WTC11 (cell line): Measurements from ENCODE around the gene KCNV2. TPM values are rescaled to one million over a fixed set of nuclear protein-coding genes. Genes with fewer than 3 reads are reported as not detected.

Source experiments
- ATAC-seq: fragments of 200-7000 bp; cut with Tn5 transposase; 2 replicates; pipeline ENCODE4 v1.10.0; 2021; ENCODE audit warnings: mild to moderate bottlenecking, moderate library complexity
- CTCF ChIA-PET: fragments of 300-600 bp; sonication (Branson Sonifier 250); formaldehyde crosslinking; loops from one replicate; lab custom pipeline; 2021; ENCODE audit warnings: antibody characterized with exemption; lab: Charles Lee
- POLR2A ChIA-PET: fragments of 350-600 bp; sonication (Branson Sonifier 250); formaldehyde crosslinking; loops from one replicate; lab custom pipeline; 2021; ENCODE audit warnings: antibody characterized with exemption; lab: Charles Lee
- DNase-seq: peaks from one replicate; pipeline ENCODE4 v3.0.0; 2021; ENCODE audit warnings: low spot score
- H3K27ac Mint-ChIP-seq: 2 replicates; pipeline ENCODE4 v1.8.0; 2021; ENCODE audit warnings: mixed read lengths
- H3K27me3 Mint-ChIP-seq: 2 replicates; pipeline ENCODE4 v1.8.0; 2021; ENCODE audit warnings: low read depth, mild to moderate bottlenecking, moderate library complexity, mixed read lengths
- H3K36me3 Mint-ChIP-seq: 2 replicates; pipeline ENCODE4 v1.8.0; 2021; ENCODE audit warnings: mixed read lengths
- H3K4me1 Mint-ChIP-seq: 2 replicates; pipeline ENCODE4 v1.8.0; 2022; ENCODE audit warnings: mixed read lengths
- H3K4me3 Mint-ChIP-seq: 2 replicates; pipeline ENCODE4 v1.8.0; 2021; ENCODE audit warnings: mild to moderate bottlenecking, moderate library complexity, mixed read lengths
- H3K9me3 Mint-ChIP-seq: 2 replicates; pipeline ENCODE4 v1.8.0; 2021; ENCODE audit warnings: mixed read lengths
- CBFB ChIP-seq: sonication (generic); formaldehyde crosslinking; IDR thresholded peaks from 2 replicates; pipeline ENCODE4 v1.8.1; 2022; ENCODE audit warnings: mild to moderate bottlenecking, low read depth, missing genetic modification reagents
- FOXJ3 ChIP-seq: sonication (generic); formaldehyde crosslinking; IDR thresholded peaks from 2 replicates; pipeline ENCODE4 v1.9.0; 2021; ENCODE audit warnings: missing genetic modification reagents, mild to moderate bottlenecking, borderline replicate concordance
- PRRX2 ChIP-seq: fragments of 250-450 bp; sonication (Bioruptor Pico); IDR thresholded peaks from 2 replicates; pipeline ENCODE4 v1.8.0; 2021; ENCODE audit warnings: mild to moderate bottlenecking
- SOX15 ChIP-seq: fragments of 250-450 bp; sonication (Bioruptor Pico); IDR thresholded peaks from 2 replicates; pipeline ENCODE4 v1.9.0; 2021; ENCODE audit warnings: mild to moderate bottlenecking
- TEAD1 ChIP-seq: sonication (generic); formaldehyde crosslinking; IDR thresholded peaks from 2 replicates; pipeline ENCODE4 v1.8.0; 2022; ENCODE audit warnings: mild to moderate bottlenecking, missing genetic modification reagents
- ZNF219 ChIP-seq: sonication (generic); formaldehyde crosslinking; IDR thresholded peaks from 2 replicates; pipeline ENCODE4 v1.8.0; 2023; ENCODE audit warnings: missing genetic modification reagents, mild to moderate bottlenecking, borderline replicate concordance
- total RNA-seq: library from RNA; stranded (reverse); gene quantifications from 3 replicates; pipeline ENCODE4 v1.2.3, GENCODE V29; 2021
- TF ChIP-seq, protein P1 (sequence below): sonication (generic); formaldehyde crosslinking; IDR thresholded peaks from 2 replicates; pipeline ENCODE4 v1.8.1; 2022; ENCODE audit warnings: low read depth, mild to moderate bottlenecking, moderate library complexity, missing genetic modification reagents, borderline replicate concordance
- TF ChIP-seq, protein P2 (sequence below): sonication (generic); formaldehyde crosslinking; IDR thresholded peaks from 2 replicates; pipeline ENCODE4 v1.8.1; 2023; ENCODE audit warnings: mild to moderate bottlenecking, missing genetic modification reagents, moderate library complexity
- TF ChIP-seq, protein P3 (sequence below): sonication (generic); formaldehyde crosslinking; IDR thresholded peaks from 2 replicates; pipeline ENCODE4 v1.8.0; 2022; ENCODE audit warnings: mild to moderate bottlenecking, missing genetic modification reagents
- TF ChIP-seq, protein P4 (sequence below): sonication (generic); formaldehyde crosslinking; IDR thresholded peaks from 2 replicates; pipeline ENCODE4 v1.8.1; 2023; ENCODE audit warnings: mild to moderate bottlenecking, missing genetic modification reagents, moderate library complexity
- TF ChIP-seq, protein P5 (sequence below): sonication (generic); formaldehyde crosslinking; IDR thresholded peaks from 2 replicates; pipeline ENCODE4 v1.8.1; 2022; ENCODE audit warnings: mild to moderate bottlenecking, moderate library complexity, missing genetic modification reagents
- TF ChIP-seq, protein P6 (sequence below): sonication (generic); formaldehyde crosslinking; IDR thresholded peaks from 2 replicates; pipeline ENCODE4 v1.8.0; 2022; ENCODE audit warnings: mild to moderate bottlenecking, missing genetic modification reagents
- TF ChIP-seq, protein P7 (sequence below): sonication (generic); formaldehyde crosslinking; IDR thresholded peaks from 2 replicates; pipeline ENCODE4 v1.8.0; 2022; ENCODE audit warnings: missing genetic modification reagents
- TF ChIP-seq, protein P8 (sequence below): sonication (generic); formaldehyde crosslinking; conservative IDR thresholded peaks from 2 replicates; pipeline ENCODE4 v1.8.1; 2022; ENCODE audit warnings: mild to moderate bottlenecking, missing genetic modification reagents
- TF ChIP-seq, protein P9 (sequence below): fragments of 250-450 bp; sonication (Bioruptor Pico); IDR thresholded peaks from 2 replicates; pipeline ENCODE4 v1.9.0; 2021; ENCODE audit warnings: mild to moderate bottlenecking
- TF ChIP-seq, protein P10 (sequence below): fragments of 250-450 bp; sonication (Bioruptor Pico); IDR thresholded peaks from 2 replicates; pipeline ENCODE4 v1.8.0; 2021; ENCODE audit warnings: mild to moderate bottlenecking

The KCNV2 gene
- total RNA-seq, 1 experiment from 2014 or later: not detected

DNA sequence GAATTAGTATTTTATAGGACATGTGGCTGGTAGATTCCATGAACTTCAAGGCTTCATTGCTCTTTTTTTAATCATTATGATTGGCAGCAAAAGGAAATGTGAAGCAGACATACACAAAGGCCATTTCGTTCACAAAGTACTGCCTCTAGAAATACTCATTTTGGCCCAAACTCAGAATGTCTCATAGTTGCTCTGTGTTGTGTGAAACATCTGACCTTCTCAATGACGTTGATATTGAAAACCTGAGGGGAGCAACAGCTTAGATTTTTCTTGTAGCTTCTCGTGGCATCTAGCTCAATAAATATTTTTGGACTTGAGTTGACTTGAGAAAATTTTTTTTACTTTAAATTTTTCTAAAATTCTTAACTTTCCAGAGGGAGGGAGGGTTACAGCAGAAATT lies 12.4 kb downstream of the KCNV2 start:
- ChIA-PET CTCF (interaction anchor here (0.6 to 1.7 kb wide), 2 partner anchors 19 to 548 kb away, joined by 5 to 7 read pairs; no protein-coding TSS in a partner anchor), POLR2A (no interaction called here)
- Mint-ChIP-seq H3K4me3 (no peak overlapping the region), H3K9me3 (no peaks in the 10 kb centered on the region), H3K27me3 (no peaks in the 10 kb centered on the region), H3K27ac (no peak overlapping the region; the same call in 1 of the 2 replicates)
- DNase-seq (no peak), ATAC-seq (no peak)
- TF ChIP-seq, protein P1, sequence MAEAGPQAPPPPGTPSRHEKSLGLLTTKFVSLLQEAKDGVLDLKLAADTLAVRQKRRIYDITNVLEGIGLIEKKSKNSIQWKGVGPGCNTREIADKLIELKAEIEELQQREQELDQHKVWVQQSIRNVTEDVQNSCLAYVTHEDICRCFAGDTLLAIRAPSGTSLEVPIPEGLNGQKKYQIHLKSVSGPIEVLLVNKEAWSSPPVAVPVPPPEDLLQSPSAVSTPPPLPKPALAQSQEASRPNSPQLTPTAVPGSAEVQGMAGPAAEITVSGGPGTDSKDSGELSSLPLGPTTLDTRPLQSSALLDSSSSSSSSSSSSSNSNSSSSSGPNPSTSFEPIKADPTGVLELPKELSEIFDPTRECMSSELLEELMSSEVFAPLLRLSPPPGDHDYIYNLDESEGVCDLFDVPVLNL (CRISPR knock-in tag): no peak
- TF ChIP-seq, protein P2, sequence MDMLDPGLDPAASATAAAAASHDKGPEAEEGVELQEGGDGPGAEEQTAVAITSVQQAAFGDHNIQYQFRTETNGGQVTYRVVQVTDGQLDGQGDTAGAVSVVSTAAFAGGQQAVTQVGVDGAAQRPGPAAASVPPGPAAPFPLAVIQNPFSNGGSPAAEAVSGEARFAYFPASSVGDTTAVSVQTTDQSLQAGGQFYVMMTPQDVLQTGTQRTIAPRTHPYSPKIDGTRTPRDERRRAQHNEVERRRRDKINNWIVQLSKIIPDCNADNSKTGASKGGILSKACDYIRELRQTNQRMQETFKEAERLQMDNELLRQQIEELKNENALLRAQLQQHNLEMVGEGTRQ (CRISPR knock-in tag): no peak
- TF ChIP-seq SOX15 (CRISPR knock-in tag) (no peak), FOXJ3 (CRISPR knock-in tag) (no peak), PRRX2 (CRISPR knock-in tag) (no peak), TEAD1 (no peak), CBFB (CRISPR knock-in tag) (no peak), ZNF219 (CRISPR knock-in tag) (no peak)
- TF ChIP-seq, protein P3, sequence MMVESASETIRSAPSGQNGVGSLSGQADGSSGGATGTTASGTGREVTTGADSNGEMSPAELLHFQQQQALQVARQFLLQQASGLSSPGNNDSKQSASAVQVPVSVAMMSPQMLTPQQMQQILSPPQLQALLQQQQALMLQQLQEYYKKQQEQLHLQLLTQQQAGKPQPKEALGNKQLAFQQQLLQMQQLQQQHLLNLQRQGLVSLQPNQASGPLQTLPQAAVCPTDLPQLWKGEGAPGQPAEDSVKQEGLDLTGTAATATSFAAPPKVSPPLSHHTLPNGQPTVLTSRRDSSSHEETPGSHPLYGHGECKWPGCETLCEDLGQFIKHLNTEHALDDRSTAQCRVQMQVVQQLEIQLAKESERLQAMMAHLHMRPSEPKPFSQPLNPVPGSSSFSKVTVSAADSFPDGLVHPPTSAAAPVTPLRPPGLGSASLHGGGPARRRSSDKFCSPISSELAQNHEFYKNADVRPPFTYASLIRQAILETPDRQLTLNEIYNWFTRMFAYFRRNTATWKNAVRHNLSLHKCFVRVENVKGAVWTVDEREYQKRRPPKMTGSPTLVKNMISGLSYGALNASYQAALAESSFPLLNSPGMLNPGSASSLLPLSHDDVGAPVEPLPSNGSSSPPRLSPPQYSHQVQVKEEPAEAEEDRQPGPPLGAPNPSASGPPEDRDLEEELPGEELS: no peak
- TF ChIP-seq, protein P4, sequence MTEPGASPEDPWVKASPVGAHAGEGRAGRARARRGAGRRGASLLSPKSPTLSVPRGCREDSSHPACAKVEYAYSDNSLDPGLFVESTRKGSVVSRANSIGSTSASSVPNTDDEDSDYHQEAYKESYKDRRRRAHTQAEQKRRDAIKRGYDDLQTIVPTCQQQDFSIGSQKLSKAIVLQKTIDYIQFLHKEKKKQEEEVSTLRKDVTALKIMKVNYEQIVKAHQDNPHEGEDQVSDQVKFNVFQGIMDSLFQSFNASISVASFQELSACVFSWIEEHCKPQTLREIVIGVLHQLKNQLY (CRISPR knock-in tag): no peak
- TF ChIP-seq, protein P5, sequence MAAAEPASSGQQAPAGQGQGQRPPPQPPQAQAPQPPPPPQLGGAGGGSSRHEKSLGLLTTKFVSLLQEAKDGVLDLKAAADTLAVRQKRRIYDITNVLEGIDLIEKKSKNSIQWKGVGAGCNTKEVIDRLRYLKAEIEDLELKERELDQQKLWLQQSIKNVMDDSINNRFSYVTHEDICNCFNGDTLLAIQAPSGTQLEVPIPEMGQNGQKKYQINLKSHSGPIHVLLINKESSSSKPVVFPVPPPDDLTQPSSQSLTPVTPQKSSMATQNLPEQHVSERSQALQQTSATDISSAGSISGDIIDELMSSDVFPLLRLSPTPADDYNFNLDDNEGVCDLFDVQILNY (CRISPR knock-in tag): no peak
- TF ChIP-seq, protein P6, sequence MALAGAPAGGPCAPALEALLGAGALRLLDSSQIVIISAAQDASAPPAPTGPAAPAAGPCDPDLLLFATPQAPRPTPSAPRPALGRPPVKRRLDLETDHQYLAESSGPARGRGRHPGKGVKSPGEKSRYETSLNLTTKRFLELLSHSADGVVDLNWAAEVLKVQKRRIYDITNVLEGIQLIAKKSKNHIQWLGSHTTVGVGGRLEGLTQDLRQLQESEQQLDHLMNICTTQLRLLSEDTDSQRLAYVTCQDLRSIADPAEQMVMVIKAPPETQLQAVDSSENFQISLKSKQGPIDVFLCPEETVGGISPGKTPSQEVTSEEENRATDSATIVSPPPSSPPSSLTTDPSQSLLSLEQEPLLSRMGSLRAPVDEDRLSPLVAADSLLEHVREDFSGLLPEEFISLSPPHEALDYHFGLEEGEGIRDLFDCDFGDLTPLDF (CRISPR knock-in tag): no peak
- TF ChIP-seq, protein P7, sequence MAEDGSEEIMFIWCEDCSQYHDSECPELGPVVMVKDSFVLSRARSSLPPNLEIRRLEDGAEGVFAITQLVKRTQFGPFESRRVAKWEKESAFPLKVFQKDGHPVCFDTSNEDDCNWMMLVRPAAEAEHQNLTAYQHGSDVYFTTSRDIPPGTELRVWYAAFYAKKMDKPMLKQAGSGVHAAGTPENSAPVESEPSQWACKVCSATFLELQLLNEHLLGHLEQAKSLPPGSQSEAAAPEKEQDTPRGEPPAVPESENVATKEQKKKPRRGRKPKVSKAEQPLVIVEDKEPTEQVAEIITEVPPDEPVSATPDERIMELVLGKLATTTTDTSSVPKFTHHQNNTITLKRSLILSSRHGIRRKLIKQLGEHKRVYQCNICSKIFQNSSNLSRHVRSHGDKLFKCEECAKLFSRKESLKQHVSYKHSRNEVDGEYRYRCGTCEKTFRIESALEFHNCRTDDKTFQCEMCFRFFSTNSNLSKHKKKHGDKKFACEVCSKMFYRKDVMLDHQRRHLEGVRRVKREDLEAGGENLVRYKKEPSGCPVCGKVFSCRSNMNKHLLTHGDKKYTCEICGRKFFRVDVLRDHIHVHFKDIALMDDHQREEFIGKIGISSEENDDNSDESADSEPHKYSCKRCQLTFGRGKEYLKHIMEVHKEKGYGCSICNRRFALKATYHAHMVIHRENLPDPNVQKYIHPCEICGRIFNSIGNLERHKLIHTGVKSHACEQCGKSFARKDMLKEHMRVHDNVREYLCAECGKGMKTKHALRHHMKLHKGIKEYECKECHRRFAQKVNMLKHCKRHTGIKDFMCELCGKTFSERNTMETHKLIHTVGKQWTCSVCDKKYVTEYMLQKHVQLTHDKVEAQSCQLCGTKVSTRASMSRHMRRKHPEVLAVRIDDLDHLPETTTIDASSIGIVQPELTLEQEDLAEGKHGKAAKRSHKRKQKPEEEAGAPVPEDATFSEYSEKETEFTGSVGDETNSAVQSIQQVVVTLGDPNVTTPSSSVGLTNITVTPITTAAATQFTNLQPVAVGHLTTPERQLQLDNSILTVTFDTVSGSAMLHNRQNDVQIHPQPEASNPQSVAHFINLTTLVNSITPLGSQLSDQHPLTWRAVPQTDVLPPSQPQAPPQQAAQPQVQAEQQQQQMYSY (CRISPR knock-in tag): no peak
- TF ChIP-seq, protein P8, sequence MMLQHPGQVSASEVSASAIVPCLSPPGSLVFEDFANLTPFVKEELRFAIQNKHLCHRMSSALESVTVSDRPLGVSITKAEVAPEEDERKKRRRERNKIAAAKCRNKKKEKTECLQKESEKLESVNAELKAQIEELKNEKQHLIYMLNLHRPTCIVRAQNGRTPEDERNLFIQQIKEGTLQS: no peak
- TF ChIP-seq, protein P9, sequence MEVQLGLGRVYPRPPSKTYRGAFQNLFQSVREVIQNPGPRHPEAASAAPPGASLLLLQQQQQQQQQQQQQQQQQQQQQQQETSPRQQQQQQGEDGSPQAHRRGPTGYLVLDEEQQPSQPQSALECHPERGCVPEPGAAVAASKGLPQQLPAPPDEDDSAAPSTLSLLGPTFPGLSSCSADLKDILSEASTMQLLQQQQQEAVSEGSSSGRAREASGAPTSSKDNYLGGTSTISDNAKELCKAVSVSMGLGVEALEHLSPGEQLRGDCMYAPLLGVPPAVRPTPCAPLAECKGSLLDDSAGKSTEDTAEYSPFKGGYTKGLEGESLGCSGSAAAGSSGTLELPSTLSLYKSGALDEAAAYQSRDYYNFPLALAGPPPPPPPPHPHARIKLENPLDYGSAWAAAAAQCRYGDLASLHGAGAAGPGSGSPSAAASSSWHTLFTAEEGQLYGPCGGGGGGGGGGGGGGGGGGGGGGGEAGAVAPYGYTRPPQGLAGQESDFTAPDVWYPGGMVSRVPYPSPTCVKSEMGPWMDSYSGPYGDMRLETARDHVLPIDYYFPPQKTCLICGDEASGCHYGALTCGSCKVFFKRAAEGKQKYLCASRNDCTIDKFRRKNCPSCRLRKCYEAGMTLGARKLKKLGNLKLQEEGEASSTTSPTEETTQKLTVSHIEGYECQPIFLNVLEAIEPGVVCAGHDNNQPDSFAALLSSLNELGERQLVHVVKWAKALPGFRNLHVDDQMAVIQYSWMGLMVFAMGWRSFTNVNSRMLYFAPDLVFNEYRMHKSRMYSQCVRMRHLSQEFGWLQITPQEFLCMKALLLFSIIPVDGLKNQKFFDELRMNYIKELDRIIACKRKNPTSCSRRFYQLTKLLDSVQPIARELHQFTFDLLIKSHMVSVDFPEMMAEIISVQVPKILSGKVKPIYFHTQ (CRISPR knock-in tag): no peak
- TF ChIP-seq, protein P10, sequence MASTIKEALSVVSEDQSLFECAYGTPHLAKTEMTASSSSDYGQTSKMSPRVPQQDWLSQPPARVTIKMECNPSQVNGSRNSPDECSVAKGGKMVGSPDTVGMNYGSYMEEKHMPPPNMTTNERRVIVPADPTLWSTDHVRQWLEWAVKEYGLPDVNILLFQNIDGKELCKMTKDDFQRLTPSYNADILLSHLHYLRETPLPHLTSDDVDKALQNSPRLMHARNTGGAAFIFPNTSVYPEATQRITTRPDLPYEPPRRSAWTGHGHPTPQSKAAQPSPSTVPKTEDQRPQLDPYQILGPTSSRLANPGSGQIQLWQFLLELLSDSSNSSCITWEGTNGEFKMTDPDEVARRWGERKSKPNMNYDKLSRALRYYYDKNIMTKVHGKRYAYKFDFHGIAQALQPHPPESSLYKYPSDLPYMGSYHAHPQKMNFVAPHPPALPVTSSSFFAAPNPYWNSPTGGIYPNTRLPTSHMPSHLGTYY: no peak
- TF ChIP-seq, all 79 proteins: peak for 0
- H3K4me1 Mint-ChIP-seq: peaks cover 16% of the 10 kb centered on the region
- H3K36me3 Mint-ChIP-seq: no peaks in the 10 kb centered on the region
